Left ventricle myocardium inferior (tissue), 1 donor: ENCODE data around the gene LRRFIP1. TPM values are rescaled to one million over a fixed set of nuclear protein-coding genes. Genes with fewer than 3 reads are reported as not detected.

Source experiments
- DNase-seq: peaks from one replicate; pipeline ENCODE4 v3.0.0-alpha.2; 2020
- H3K27ac ChIP-seq: fragments of 200-600 bp; replicated peaks from 2 replicates; pipeline ENCODE4 v1.8.0; 2021
- H3K27me3 ChIP-seq: fragments of 200-600 bp; 2 replicates; pipeline ENCODE4 v1.8.0; 2021; ENCODE audit warnings: low read depth
- H3K36me3 ChIP-seq: fragments of 200-600 bp; 2 replicates; pipeline ENCODE4 v1.8.0; 2021
- H3K4me1 ChIP-seq: fragments of 200-600 bp; 2 replicates; pipeline ENCODE4 v1.8.0; 2021
- H3K4me3 ChIP-seq: fragments of 200-600 bp; 2 replicates; pipeline ENCODE4 v1.8.0; 2021; ENCODE audit warnings: mild to moderate bottlenecking, moderate library complexity
- H3K9me3 ChIP-seq: fragments of 200-600 bp; replicated peaks from 2 replicates; pipeline ENCODE4 v1.8.0; 2021
- intact Hi-C: fragments of 100-400 bp; cut with micrococcal nuclease; formaldehyde crosslinking; loops from one replicate; pipeline ENCODE4 v1.11.0; 2022
- total RNA-seq: library from RNA; stranded (reverse); fragmentation: NEBNext Ultra II Directional; extraction: Animal tissue kit (Norgen Biotek cat#: 25700); gene quantifications from one replicate; pipeline ENCODE4 v1.2.1, GENCODE V29; 2021
- TF ChIP-seq, protein P1 (sequence below): fragments of 200-600 bp; IDR thresholded peaks from 2 replicates; pipeline ENCODE4 v1.8.0; 2021; ENCODE audit warnings: antibody characterized with exemption, mild to moderate bottlenecking, borderline replicate concordance
- donor health status: DM: no; HTN: yes; CAD: no; lungs with severe emphysema.

LRRFIP1 gene
- total RNA-seq, 1 donor from 2014 or later: 97.1 TPM

- H3K4me1 ChIP-seq: peaks cover 100% of the 10 kb centered on the region
- peaks cover 10% of the 10 kb centered on the region for H3K36me3 ChIP-seq
- H3K27me3 ChIP-seq: no peaks in the 10 kb centered on the region
- DNase-seq: no peak
- TF ChIP-seq, protein P1, sequence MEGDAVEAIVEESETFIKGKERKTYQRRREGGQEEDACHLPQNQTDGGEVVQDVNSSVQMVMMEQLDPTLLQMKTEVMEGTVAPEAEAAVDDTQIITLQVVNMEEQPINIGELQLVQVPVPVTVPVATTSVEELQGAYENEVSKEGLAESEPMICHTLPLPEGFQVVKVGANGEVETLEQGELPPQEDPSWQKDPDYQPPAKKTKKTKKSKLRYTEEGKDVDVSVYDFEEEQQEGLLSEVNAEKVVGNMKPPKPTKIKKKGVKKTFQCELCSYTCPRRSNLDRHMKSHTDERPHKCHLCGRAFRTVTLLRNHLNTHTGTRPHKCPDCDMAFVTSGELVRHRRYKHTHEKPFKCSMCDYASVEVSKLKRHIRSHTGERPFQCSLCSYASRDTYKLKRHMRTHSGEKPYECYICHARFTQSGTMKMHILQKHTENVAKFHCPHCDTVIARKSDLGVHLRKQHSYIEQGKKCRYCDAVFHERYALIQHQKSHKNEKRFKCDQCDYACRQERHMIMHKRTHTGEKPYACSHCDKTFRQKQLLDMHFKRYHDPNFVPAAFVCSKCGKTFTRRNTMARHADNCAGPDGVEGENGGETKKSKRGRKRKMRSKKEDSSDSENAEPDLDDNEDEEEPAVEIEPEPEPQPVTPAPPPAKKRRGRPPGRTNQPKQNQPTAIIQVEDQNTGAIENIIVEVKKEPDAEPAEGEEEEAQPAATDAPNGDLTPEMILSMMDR: no peak
- H3K27ac ChIP-seq: peak overlapping the region; percentile 92
- H3K9me3 ChIP-seq: no peaks in the 10 kb centered on the region
- intact Hi-C loops: no loop called here
- no peak overlapping the region for H3K4me3 ChIP-seq
These were observed 109.9 kb downstream of the LRRFIP1 start for GRCh38 chr2:237737196-237737865.

GRCh38 chr2:237738255-237738654, 110.9 kb downstream of the LRRFIP1 start:
- no peak for DNase-seq
- Histone ChIP-seq H3K4me1 (peaks cover 100% of the 10 kb centered on the region), H3K27ac (peak overlapping the region; percentile 92), H3K4me3 (no peak overlapping the region), H3K36me3 (peaks cover 10% of the 10 kb centered on the region), H3K9me3 (no peaks in the 10 kb centered on the region), H3K27me3 (no peaks in the 10 kb centered on the region)
- intact Hi-C loops: no loop called here
- TF ChIP-seq, protein P1: no peak

DNA sequence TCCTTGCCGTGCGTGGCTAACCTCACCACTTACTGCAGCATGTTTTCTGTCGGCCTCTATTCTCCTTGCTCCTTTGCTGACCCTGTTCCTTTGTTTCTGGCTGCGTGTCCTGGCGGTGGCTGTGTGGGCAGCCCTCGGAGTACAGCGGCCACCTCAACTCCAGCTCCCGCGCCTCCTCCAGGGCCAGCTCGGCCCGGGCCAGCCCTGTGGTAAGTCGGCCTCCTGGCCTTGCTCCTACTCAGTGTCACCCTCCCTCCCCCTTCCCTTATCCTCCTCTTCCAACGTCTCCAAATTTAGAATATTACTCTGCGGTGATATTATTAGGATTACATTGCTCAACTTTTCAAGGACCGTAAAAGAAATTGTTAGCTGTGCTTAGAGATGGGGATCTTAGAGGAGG, 111.7 kb downstream of the LRRFIP1 start:
- Histone ChIP-seq H3K9me3 (no peaks in the 10 kb centered on the region), H3K36me3 (peaks cover 10% of the 10 kb centered on the region), H3K27me3 (no peaks in the 10 kb centered on the region), H3K4me3 (peak overlapping the region; percentile 28), H3K27ac (peak overlapping the region; percentile 92), H3K4me1 (peaks cover 100% of the 10 kb centered on the region)
- intact Hi-C loops: no loop called here
- DNase-seq: peak; percentile 72
- TF ChIP-seq, protein P1: no peak

- Histone ChIP-seq H3K36me3 (peaks cover 7% of the 10 kb centered on the region), H3K9me3 (no peaks in the 10 kb centered on the region), H3K4me3 (no peak overlapping the region), H3K27ac (peak overlapping the region; percentile 9), H3K27me3 (no peaks in the 10 kb centered on the region), H3K4me1 (peaks cover 83% of the 10 kb centered on the region)
- intact Hi-C loops: no loop called here
- DNase-seq: no peak
- TF ChIP-seq, protein P1: no peak
These were observed 114.8 kb downstream of the LRRFIP1 start for GRCh38 chr2:237742191-237742590.

GRCh38 chr2:237742614-237743013, 115.2 kb downstream of the LRRFIP1 start:
- TF ChIP-seq, protein P1: no peak
- intact Hi-C loops: no loop called here
- peaks cover 79% of the 10 kb centered on the region for H3K4me1 ChIP-seq
- no peak for DNase-seq
- peak overlapping the region; percentile 9 for H3K27ac ChIP-seq
- H3K9me3 ChIP-seq: no peaks in the 10 kb centered on the region
- no peak overlapping the region for H3K4me3 ChIP-seq
- H3K27me3 ChIP-seq: no peaks in the 10 kb centered on the region
- peaks cover 10% of the 10 kb centered on the region for H3K36me3 ChIP-seq
